ENCODE measurements around the gene DCAKD.

DNA sequence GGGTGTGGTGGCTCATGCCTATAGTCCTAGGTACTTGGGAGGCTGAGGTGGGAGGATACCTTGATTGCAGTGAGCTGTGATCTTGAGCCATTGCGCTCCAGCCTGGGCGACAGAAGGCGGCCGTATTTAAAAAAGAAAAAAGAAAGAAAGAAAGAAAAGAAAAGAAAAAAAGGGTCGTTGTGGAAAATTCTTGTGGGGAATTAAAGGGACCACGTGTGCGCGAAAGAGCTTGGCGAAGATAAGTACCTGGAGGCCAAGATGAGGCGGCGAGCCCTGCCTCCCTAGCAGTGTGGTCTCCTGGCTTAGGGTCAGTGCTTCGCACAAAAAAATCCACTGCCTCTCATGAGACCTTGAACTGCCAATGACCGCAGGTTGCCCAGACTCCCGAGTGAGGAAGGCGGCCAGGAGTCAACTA, 9.0 kb upstream of the DCAKD start:
- TF ChIP-seq LEF1 (IDR thresholded peaks at IDR 0.05; ENCODE audit: borderline replicate concordance), result no peak
- no peak for TF ChIP-seq FOXA1 (IDR thresholded peaks at IDR 0.05)
- no peak for TF ChIP-seq SP1 (IDR thresholded peaks at IDR 0.05)
- TF ChIP-seq L3MBTL2 (conservative IDR thresholded peaks at IDR 0.05), result peak; percentile 52; the same call in 1 of the 2 replicates
- TF ChIP-seq FOXK2 (IDR thresholded peaks at IDR 0.05), result no peak
- no peak for TF ChIP-seq BHLHE40 (IDR thresholded peaks at IDR 0.05; ENCODE audit: borderline replicate concordance)
- no peak for TF ChIP-seq HDGF (IDR thresholded peaks at IDR 0.05; ENCODE audit: borderline replicate concordance)
- no peak for TF ChIP-seq CTBP1 (IDR thresholded peaks at IDR 0.05; ENCODE audit: borderline replicate concordance)
- TF ChIP-seq SUZ12 (IDR thresholded peaks at IDR 0.05), result no peak

Measured in HEK293T (cell line).